DND-41 (cell line): ENCODE results near the gene ENTREP1.
"Not testable (repeated sequence)": the region's sequence is repeated elsewhere in the genome, so short reads cannot be mapped to it uniquely, and the experiment has no call there.

ENCODE experiments used
- ATAC-seq: fragments of 200-7000 bp; cut with Tn5 transposase; 3 replicates; pipeline ENCODE4 v1.9.1; 2021; ENCODE audit warnings: low read depth; ENCODE audit not compliant: insufficient read depth
- DNase-seq: peaks from one replicate; pipeline ENCODE4 v3.0.0-alpha.2; 2020
- H2AFZ ChIP-seq: 2 replicates; pipeline ENCODE4 v1.6.0; 2012; ENCODE audit warnings: low read depth, low read length
- H3K27ac ChIP-seq: 2 replicates; pipeline ENCODE4 v1.5.1; 2012; ENCODE audit warnings: low read length, inconsistent platforms
- H3K27me3 ChIP-seq: fragments of 200-600 bp; sonication (generic); 2 replicates; pipeline ENCODE4 v1.6.0; 2012; ENCODE audit warnings: low read length, mild to moderate bottlenecking, inconsistent platforms; ENCODE audit not compliant: insufficient read depth, poor library complexity
- H3K36me3 ChIP-seq: 2 replicates; pipeline ENCODE4 v1.5.1; 2012; ENCODE audit warnings: low read length, inconsistent platforms; ENCODE audit not compliant: insufficient read depth
- H3K4me1 ChIP-seq: 2 replicates; pipeline ENCODE4 v1.5.1; 2012; ENCODE audit warnings: mild to moderate bottlenecking, low read length; ENCODE audit not compliant: insufficient read depth
- H3K4me2 ChIP-seq: 2 replicates; pipeline ENCODE4 v1.6.0; 2012; ENCODE audit warnings: mild to moderate bottlenecking, moderate library complexity, low read length, inconsistent platforms; ENCODE audit not compliant: insufficient read depth
- H3K4me3 ChIP-seq, 2 experiments: fragments of 200-600 bp in 1 of 2; shearing (Covaris generic) in 1 of 2; 2 replicates each; pipeline ENCODE4 v1.5.1; 2012 to 2016; ENCODE audit warnings: inconsistent platforms in 2 of 2, low read length in 2 of 2, mild to moderate bottlenecking in 2 of 2, low read depth in 1 of 2, moderate library complexity in 1 of 2
- H3K79me2 ChIP-seq: 2 replicates; pipeline ENCODE4 v1.6.0; 2012; ENCODE audit warnings: low read length, inconsistent platforms; ENCODE audit not compliant: insufficient read depth
- H3K9ac ChIP-seq: 2 replicates; pipeline ENCODE4 v1.6.0; 2012; ENCODE audit warnings: low read depth, mild to moderate bottlenecking, inconsistent platforms, low read length, moderate library complexity
- H3K9me3 ChIP-seq: 2 replicates; pipeline ENCODE4 v1.5.1; 2012; ENCODE audit warnings: low read length, moderate library complexity, mild to moderate bottlenecking, inconsistent platforms; ENCODE audit not compliant: insufficient read depth, severe bottlenecking
- H4K20me1 ChIP-seq: 2 replicates; pipeline ENCODE4 v1.6.0; 2012; ENCODE audit warnings: low read length; ENCODE audit not compliant: insufficient read depth
- EZH2 ChIP-seq: IDR thresholded peaks from 3 replicates; pipeline ENCODE4 v1.6.1; 2012; ENCODE audit warnings: borderline replicate concordance, low read depth, mild to moderate bottlenecking, moderate library complexity, low read length, inconsistent platforms; ENCODE audit not compliant: severe bottlenecking
- TF ChIP-seq, protein P1 (sequence below): IDR thresholded peaks from 2 replicates; pipeline ENCODE4 v1.5.1; 2012; ENCODE audit warnings: borderline replicate concordance, low read length, moderate library complexity, mild to moderate bottlenecking; ENCODE audit not compliant: poor library complexity, severe bottlenecking; ENCODE audit errors: extremely low read depth

ENTREP1 gene

DNA sequence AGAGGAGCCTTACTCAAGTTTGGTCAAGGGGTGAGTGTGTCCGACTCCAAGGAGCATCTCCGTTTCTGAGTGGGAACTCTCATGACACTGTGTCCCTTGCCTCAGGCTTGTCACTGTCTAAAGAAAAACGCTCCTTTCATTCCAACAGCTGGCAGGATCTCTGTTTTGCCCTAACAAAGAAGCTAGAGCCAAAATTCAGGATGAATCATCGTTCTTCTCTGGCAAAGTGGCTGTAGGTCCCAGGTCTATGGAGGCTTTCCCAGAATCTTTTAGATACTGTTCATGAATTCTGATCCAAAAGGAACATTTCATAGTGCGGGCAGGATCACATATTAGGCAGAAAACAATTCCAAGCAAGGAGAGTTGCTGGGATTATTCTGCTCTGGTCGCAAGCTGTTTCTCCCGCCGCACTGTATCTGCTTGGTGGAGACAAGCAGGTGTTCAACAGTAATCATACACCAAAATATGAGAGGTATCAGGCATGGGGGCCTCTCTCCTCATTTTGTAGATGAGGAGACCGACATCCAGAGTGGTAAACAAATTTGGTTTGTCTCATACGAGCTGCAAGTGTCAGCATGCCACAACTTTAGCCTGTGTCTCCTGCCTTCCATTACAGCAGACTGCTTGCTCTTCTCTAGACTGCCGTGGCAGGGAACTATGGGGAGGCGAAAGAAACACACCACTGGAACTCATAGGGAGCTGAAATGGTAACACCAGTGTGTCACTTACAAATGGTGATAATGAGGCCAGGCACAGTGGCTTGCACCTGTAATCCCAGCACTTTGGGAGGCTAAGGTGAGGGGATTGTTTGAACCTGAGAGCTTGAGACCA is 72.6 kb downstream of the ENTREP1 start:
- no peaks in the 10 kb centered on the region for H3K79me2 ChIP-seq
- H3K4me2 ChIP-seq = no peak overlapping the region
- H3K4me1 ChIP-seq = no peaks in the 10 kb centered on the region
- no peak for TF ChIP-seq EZH2
- TF ChIP-seq, protein P1, sequence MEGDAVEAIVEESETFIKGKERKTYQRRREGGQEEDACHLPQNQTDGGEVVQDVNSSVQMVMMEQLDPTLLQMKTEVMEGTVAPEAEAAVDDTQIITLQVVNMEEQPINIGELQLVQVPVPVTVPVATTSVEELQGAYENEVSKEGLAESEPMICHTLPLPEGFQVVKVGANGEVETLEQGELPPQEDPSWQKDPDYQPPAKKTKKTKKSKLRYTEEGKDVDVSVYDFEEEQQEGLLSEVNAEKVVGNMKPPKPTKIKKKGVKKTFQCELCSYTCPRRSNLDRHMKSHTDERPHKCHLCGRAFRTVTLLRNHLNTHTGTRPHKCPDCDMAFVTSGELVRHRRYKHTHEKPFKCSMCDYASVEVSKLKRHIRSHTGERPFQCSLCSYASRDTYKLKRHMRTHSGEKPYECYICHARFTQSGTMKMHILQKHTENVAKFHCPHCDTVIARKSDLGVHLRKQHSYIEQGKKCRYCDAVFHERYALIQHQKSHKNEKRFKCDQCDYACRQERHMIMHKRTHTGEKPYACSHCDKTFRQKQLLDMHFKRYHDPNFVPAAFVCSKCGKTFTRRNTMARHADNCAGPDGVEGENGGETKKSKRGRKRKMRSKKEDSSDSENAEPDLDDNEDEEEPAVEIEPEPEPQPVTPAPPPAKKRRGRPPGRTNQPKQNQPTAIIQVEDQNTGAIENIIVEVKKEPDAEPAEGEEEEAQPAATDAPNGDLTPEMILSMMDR = no peak
- H2AFZ ChIP-seq = no peak overlapping the region
- H3K36me3 ChIP-seq = no peaks in the 10 kb centered on the region
- H3K4me3 ChIP-seq = no peak overlapping the region
- H3K27me3 ChIP-seq = no peaks in the 10 kb centered on the region
- no peak overlapping the region for H3K9ac ChIP-seq
- H4K20me1 ChIP-seq = no peaks in the 10 kb centered on the region
- DNase-seq (no peak), ATAC-seq (no peak)
- no peaks in the 10 kb centered on the region for H3K9me3 ChIP-seq
- no peak overlapping the region for H3K27ac ChIP-seq

DNA sequence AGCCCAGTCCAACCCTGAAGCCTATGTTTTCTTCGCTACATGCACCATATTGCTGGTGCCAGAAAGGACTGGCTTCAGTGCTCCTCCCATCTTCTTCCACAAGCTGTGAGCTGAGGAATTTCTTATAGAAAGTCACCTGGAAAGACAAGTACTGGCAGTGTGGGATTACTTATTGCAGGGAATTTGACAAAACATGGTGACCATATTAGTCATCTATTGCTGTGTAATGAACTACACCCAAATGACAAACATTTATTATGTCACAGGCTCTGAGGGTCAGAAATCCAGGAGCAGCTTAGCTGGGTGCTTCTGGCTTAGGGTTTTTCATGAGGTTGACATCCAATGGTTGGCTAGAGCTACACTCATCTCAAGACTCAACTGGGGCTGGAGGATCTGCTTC is 75.5 kb downstream of the ENTREP1 start:
- no peaks in the 10 kb centered on the region for H3K36me3 ChIP-seq
- H3K27me3 ChIP-seq = no peaks in the 10 kb centered on the region
- no peak overlapping the region for H3K27ac ChIP-seq
- no peak overlapping the region for H3K4me2 ChIP-seq
- no peak overlapping the region for H3K9ac ChIP-seq
- no peaks in the 10 kb centered on the region for H4K20me1 ChIP-seq
- TF ChIP-seq, protein P1 = no peak
- TF ChIP-seq EZH2 = no peak
- DNase-seq = no peak
- no peak for ATAC-seq
- no peaks in the 10 kb centered on the region for H3K9me3 ChIP-seq
- H2AFZ ChIP-seq = no peak overlapping the region
- H3K4me3 ChIP-seq = no peak overlapping the region
- no peaks in the 10 kb centered on the region for H3K4me1 ChIP-seq
- no peaks in the 10 kb centered on the region for H3K79me2 ChIP-seq

DNA sequence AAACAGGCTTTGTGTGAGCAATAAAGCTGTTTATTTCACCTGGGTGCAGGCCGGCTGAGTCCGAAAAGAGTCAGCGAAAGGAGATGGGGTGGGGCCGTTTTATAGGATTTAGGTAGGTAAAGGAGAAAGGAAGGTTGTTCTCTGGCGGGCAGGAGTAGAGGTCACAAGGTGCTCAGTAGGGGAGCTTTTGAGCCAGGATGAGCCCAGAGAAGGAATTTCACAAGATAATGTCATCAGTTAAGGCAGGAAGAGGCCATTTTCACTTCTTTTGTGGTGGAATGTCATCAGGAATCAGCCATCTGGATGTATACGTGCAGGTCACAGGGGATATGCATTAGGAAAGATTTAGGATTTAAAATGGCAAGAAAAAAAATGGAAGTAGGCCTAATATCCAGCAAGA is 84.9 kb downstream of the ENTREP1 start:
- not testable (repeated sequence) for H3K4me2 ChIP-seq

DNA sequence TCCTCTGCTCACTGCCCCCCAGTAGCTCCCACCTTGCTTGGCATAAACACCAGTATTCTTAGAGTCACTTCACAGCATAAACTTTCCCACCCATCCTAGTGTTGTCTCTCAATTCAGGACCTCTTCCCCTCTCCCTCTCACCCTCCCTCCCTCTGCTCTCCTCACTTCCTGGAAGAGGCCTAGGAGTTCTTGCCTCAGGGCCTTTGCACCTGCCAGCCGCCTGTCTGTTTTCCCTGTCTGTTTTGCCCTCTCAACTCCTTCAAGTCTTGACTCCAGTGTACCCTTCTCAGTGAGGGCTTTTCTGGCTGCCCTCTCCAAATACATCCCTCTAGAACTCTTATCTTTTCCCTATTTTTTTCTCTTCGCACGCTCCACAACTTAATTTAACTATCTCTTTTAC is 86.2 kb downstream of the ENTREP1 start:
- no peak overlapping the region for H2AFZ ChIP-seq
- H3K27me3 ChIP-seq = no peaks in the 10 kb centered on the region
- no peak for TF ChIP-seq EZH2
- TF ChIP-seq, protein P1 = no peak
- H3K27ac ChIP-seq = no peak overlapping the region
- H3K4me1 ChIP-seq = no peaks in the 10 kb centered on the region
- H3K36me3 ChIP-seq = no peaks in the 10 kb centered on the region
- no peak for ATAC-seq
- DNase-seq = no peak
- H3K4me3 ChIP-seq = no peak overlapping the region
- H3K79me2 ChIP-seq = no peaks in the 10 kb centered on the region
- no peak overlapping the region for H3K4me2 ChIP-seq
- no peaks in the 10 kb centered on the region for H4K20me1 ChIP-seq
- H3K9ac ChIP-seq = no peak overlapping the region
- H3K9me3 ChIP-seq = no peaks in the 10 kb centered on the region

More for the DNA sequence above, 84.9 kb downstream of the ENTREP1 start:
- H3K79me2 ChIP-seq, H3K4me3 ChIP-seq, H3K9me3 ChIP-seq, H3K36me3 ChIP-seq, DNase-seq, H3K9ac ChIP-seq, ATAC-seq, H4K20me1 ChIP-seq, H2AFZ ChIP-seq, H3K27ac ChIP-seq, H3K4me1 ChIP-seq, H3K27me3 ChIP-seq: not testable (repeated sequence)
